ENCODE data around the gene CASZ1.

DNA sequence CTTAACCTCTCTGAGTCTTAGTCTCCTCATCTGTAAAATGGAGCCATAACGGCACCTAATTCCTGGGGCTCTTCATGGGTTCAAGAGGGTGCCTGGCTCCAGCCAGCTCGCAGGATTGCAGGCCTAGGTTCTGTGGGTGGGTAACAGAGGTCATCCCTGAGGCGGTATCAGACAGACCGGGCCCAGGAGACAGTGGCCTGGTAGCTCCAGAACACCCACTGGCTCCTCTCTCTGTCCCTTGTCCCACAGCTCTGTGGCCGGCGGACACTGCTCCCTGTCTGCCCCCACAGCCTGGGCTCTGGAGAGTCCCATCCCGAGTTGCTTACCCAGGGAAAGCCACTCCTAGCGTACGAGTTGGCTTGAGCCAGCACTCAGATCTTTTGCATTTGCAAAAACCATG lies 171.4 kb downstream of the CASZ1 start:
- TF ChIP-seq, protein P1, sequence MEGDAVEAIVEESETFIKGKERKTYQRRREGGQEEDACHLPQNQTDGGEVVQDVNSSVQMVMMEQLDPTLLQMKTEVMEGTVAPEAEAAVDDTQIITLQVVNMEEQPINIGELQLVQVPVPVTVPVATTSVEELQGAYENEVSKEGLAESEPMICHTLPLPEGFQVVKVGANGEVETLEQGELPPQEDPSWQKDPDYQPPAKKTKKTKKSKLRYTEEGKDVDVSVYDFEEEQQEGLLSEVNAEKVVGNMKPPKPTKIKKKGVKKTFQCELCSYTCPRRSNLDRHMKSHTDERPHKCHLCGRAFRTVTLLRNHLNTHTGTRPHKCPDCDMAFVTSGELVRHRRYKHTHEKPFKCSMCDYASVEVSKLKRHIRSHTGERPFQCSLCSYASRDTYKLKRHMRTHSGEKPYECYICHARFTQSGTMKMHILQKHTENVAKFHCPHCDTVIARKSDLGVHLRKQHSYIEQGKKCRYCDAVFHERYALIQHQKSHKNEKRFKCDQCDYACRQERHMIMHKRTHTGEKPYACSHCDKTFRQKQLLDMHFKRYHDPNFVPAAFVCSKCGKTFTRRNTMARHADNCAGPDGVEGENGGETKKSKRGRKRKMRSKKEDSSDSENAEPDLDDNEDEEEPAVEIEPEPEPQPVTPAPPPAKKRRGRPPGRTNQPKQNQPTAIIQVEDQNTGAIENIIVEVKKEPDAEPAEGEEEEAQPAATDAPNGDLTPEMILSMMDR (conservative IDR thresholded peaks at IDR 0.05): no peak
- no peak for TF ChIP-seq EZH2 (IDR thresholded peaks at IDR 0.05; ENCODE audit: low read depth)

All from PC-9 (cell line).